ENCODE results near the gene LRRC28.

Gene LRRC28

GRCh38 chr15:99438691-99439523 lies 187.6 kb downstream of the LRRC28 start:
- DNase-seq: no peak

- DNase-seq: no peak
These were observed 188.2 kb downstream of the LRRC28 start for GRCh38 chr15:99439524-99439835.

GRCh38 chr15:99440029-99440428 lies 188.7 kb downstream of the LRRC28 start:
- no peak for DNase-seq

All from NCI-H187 treated with DMSO at 0.1 percent for 48 hours (cell line).